ENCODE measurements around the gene DGKB.
"Not testable (repeated sequence)": the region's sequence is repeated elsewhere in the genome, so short reads cannot be mapped to it uniquely, and the experiment has no call there.

DGKB gene

DNA sequence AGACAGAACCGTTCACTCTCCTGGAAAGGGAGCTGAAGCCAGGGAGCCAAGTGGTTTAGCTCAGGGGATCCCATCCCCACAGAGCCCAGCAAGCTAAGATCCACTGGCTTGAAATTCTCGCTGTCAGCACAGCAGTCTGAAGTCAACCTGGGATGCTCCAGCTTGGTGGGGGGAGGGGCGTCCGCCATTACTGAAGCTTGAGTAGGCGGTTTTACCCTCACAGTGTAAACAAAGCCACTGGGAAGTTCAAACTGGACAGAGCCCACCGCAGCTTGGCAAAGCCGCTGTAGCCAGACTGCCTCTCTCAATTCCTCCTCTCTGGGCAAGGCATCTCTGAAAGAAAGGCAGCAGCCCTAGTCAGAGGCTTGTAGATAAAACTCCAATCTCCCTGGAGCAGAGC, 443.7 kb downstream of the DGKB start:
- DNase-seq (ENCODE audit: low spot score), result not testable (repeated sequence)

- peak; percentile 88 for DNase-seq (ENCODE audit: low spot score)
Observed at GRCh38 chr7:14457568-14458453, 444.7 kb downstream of the DGKB start.

- no peak for DNase-seq (ENCODE audit: low spot score)
Observed at GRCh38 chr7:14449291-14449690, 453.3 kb downstream of the DGKB start.

DNA sequence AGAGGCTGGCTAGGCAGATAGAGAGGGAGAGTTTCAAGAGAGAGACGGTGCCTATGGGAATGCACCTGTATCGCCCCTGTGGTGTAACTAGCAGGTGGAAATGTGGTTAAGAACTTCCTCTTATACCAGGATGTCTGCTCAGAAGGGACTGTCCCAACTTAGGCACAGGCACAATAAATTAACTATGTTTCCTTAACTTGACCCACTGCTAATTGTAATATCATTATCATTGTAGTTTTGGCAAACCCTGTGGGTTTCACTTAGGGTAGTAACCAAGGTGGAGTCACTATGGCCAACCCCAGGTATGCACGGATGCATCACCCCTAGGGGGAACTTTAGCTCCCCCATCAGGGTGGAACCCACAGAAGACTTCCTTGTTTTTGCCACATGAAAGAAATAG, 455.7 kb downstream of the DGKB start:
- DNase-seq (ENCODE audit: low spot score), result no peak

DNA sequence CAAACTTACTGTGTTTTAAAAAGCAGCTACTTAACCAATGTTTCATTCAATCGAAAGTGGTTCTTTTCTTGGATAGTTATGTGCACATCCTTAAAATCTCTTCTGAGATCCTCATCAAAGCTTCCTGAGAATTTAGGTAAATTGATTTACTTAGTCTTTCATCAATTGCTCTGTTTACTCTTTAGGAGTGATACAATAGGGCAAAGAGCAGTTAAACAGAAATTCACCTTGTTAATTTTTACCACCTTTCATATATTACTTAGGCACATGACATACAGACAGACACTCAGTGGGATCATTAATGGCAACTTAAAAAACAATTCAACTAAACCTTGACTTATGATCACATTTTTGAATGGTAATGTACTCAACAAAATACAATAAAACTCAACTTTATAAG, 456.3 kb downstream of the DGKB start:
- DNase-seq (ENCODE audit: low spot score), result no peak

DNA sequence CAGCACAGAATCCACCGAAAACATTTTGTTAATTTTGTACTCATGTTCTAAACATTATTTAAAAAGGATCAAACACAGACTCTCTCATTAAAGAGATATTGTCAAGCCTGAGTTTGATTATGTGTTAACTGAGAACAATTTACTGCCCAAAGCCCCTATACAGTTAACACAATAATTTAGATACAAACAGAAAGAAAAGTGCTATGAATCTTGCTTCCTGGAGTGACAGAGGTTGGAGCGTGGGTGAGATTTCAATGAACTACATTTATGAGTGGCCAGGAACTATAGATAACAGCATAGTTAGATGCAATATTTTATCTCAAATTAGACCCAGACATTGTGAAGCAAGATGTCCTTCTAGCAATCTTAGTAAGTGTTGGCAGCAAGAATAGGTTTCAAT, 464.2 kb downstream of the DGKB start:
- no peak for DNase-seq (ENCODE audit: low spot score)

- DNase-seq (ENCODE audit: low spot score), result no peak
Observed at GRCh38 chr7:14436878-14437277, 465.7 kb downstream of the DGKB start.

- no peak for DNase-seq (ENCODE audit: low spot score)
Observed at GRCh38 chr7:14432924-14433323, 469.6 kb downstream of the DGKB start.

GRCh38 chr7:14430926-14431325, 471.6 kb downstream of the DGKB start:
- DNase-seq (ENCODE audit: low spot score), result no peak

DNA sequence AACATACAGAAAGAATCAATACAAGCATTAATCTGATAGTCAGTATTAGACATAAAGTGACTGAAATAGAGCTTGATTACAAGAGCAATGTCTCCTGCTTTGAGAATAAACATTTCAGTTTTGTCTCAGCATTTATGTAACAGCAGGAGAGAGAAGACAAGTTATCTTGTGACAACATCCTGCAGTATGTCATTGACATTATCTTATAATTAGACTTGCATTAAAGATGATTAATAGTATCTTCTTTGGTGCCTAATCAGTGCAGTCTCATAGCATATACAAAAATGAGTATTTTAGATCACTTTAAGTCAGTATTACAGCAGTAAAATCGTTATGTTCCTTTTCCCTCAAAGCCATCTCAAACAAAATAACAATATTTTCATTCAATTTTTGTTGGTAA, 477.0 kb downstream of the DGKB start:
- DNase-seq (ENCODE audit: low spot score), result no peak

GRCh38 chr7:14424675-14425074, 477.9 kb downstream of the DGKB start:
- DNase-seq (ENCODE audit: low spot score), result no peak

DNA sequence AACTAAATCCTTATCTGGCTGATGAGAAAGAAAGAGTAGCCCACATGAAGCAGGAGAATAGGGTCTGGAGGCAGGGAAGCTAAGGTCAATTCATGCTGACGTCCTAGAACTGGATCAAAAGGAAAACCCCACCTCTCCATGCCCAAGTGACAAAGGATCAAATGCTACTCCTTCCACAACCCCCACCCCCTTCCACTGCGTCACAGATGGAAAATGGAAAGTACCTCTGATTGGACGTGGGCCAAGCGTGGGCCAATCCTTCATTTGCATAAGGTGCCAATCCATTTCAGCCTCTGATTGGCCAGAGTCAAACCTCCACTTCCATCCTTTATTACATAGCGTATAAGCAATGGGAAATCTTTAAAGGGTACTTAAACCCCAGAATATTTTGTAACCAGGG, 481.8 kb downstream of the DGKB start:
- no peak for DNase-seq (ENCODE audit: low spot score)

DNA sequence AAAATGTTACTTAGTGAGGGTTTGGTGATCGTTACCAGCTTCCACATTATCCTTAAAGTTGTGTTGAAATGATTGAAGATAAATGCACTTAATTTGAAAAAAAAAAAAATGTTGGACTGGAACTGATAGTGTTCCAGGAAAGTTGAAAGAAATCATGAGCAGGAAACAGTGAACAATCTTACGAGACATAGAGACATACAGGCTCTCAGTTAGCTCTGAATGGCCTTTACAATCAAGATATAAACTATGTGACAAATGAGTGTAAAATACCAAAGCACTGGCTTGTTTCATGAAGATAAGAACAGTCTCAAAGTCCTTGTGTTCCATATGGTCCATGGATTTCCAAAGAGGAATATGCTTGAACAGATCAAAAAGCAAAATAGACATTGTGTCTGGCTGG, 483.0 kb downstream of the DGKB start:
- no peak for DNase-seq (ENCODE audit: low spot score)

DNA sequence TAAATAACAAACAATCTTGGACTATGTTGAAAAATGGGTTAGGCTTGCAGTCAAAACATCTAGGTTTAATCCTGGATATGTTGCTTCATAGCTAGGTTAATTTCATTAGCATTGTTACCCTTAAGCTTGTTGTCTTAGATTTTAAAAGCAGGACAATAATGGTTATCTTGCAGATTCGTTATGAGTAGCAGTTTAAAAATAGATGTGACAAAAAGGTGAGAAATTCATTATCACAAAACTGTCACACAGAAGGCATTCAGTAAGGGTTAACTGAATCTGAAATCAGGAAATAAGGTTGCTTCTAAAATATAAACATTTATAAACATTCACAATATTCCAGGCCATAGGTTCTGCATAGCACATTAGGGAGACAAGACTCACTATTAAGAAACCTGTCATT, 483.9 kb downstream of the DGKB start:
- no peak for DNase-seq (ENCODE audit: low spot score)

DNA sequence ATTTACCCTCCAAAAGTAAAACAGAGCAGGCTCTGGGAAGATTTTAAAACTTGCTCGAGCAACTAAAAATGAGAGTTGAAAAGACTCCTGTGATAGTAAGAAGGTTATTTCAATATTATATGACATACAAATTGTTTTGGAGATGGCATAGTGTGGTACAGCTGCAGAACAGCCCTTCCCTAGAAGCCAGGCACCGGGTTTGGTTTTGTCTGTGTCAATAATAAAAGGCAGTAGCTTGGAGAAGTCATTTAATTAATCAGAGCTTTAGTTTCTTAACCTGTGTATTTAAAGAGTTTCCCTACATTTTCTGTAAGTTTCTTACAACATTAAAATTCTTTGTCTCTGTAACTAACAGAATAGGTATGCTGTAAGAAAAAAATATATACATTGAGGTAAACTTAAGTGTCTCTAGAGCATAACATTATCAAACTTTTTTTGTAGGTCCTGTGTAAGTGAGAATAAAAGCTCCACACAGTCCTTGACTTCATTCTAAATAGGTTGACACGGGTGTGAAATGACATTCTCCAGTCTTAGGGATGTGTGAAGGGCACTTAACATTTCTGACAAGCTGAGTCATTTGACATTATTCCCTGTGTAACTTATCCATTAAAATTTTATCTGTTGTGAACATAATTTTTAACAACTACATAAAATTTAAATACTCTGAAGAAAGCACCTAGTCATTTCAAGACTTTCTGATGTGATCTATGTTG, 488.1 kb downstream of the DGKB start:
- no peak for DNase-seq (ENCODE audit: low spot score)

- DNase-seq (ENCODE audit: low spot score), result no peak
Observed at GRCh38 chr7:14407246-14408015, 495.1 kb downstream of the DGKB start.

GRCh38 chr7:14403587-14403986, 499.0 kb downstream of the DGKB start:
- DNase-seq (ENCODE audit: low spot score), result no peak

- peak; percentile 18 for DNase-seq (ENCODE audit: low spot score)
Observed at GRCh38 chr7:14400271-14400670, 502.3 kb downstream of the DGKB start.

DNA sequence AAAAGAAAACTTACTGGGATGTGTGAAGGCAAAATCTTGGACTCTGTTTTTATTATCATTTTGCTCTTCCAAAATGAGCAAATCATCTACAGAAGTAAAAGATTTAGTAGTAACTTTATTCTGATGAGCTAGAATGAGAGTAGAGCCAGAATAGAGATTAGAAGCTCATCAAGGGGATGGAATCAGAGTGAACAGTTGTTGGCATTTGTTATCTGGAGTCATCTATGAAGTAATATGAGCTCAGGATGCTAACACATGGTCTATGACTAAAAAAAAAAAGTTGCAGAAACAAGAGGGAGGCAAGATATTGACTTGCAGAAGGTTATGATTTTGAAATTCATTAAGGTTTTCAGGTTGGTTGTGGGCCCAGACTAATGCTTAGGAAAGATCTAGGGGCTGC, 504.0 kb downstream of the DGKB start:
- DNase-seq (ENCODE audit: low spot score), result no peak

DNA sequence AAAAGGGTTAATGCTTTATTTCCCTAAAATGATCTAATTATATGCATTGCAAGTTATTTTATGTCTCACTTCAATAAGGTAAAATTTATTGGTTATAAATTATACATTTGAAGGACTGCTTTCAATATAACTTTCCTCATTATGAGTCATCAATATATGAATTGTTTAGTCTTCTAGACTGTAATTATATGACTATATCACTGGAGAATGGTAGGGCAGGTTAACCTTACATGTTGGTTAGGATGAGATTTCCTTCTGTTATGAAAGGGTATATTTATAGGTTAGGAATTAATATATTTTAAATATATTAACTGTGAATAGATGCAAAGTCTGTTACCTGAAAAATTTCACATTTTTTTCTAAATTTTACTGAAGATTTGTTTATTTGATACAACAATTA, 506.7 kb downstream of the DGKB start:
- DNase-seq (ENCODE audit: low spot score), result no peak

DNA sequence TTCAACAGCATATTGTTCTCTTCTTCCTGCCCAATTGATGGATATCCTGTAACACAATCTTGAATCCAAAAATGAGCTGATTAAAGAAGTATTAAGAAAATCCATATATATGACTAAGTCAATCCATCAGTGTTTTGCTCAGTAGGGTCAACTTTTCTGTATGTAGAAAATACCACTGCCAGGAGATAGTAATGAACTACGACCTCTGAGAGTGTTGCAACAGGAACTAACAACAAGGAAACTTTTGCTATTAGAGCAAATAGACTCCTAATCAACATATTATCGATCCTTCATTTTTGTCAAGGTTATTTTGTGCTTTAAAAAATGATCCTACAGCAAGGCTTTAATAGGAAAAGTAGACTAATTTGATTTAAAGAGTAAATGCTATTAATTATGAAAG, 507.8 kb downstream of the DGKB start:
- no peak for DNase-seq (ENCODE audit: low spot score)

DNA sequence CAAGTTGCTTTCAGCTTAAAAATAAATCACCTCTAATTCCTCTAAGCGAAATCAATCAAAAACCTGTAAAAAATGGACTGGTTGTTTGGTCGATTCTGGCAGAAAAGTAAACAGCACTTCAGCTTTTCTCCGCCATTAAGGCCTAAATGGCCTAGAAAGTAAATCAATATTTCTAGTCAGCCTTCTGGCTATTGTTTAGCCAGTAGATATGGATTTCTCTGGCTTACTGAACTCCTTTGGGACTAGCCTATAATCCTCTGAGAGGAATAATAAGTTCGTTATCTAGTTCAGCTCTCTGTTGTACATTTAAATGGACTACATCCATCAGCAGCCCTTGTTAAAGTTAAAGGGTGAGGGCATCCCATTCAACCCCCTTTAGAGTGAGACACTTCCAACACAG, 513.0 kb downstream of the DGKB start:
- no peak for DNase-seq (ENCODE audit: low spot score)

DNA sequence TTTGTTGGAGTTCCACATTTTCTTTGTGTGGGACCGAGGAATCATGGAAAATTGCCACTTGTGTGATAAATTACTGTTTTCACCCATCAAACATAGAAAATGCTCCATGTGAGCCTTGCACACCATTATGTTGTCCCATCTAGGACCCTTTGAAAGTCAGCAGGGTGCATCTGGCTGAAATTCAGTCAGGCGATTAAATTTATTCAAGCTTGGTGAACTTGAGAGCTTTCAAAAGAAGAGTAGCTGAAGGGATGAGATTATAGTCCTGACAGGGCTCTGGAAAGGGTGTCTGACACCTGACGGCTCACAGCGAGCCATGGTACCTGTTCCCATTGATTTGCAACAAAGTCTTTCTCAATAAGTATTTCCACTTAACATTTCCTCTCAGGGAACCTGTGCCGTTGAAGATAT, 513.4 kb downstream of the DGKB start:
- no peak for DNase-seq (ENCODE audit: low spot score)

All from cerebellar cortex (tissue), 1 donor.